B cell (primary cell): Measurements from ENCODE around the gene UCHL1. TPM values are rescaled to one million over a fixed set of nuclear protein-coding genes. Genes with fewer than 3 reads are reported as not detected.

ENCODE experiments used
- ATAC-seq: fragments of 200-7000 bp; cut with Tn5 transposase; one replicate; pipeline ENCODE4 v1.10.0; 2021; ENCODE audit warnings: low read depth, mild to moderate bottlenecking, moderate number of reproducible peaks, moderate library complexity
- CTCF ChIA-PET: fragments of 350-600 bp; sonication (Branson Sonifier 250); formaldehyde crosslinking; loops from one replicate; lab custom pipeline; 2021; ENCODE audit warnings: antibody characterized with exemption, inconsistent platforms; lab: Charles Lee
- POLR2A ChIA-PET: fragments of 350-600 bp; sonication (Branson Sonifier 250); formaldehyde crosslinking; loops from one replicate; lab custom pipeline; 2021; ENCODE audit warnings: antibody characterized with exemption; lab: Charles Lee
- DNase-seq: peaks from one replicate; pipeline ENCODE4 v3.0.0; 2013
- H2AFZ ChIP-seq: 2 replicates; pipeline ENCODE4 v1.6.1; 2012; ENCODE audit warnings: mild to moderate bottlenecking, low read depth, low read length; ENCODE audit not compliant: insufficient read depth, poor library complexity, severe bottlenecking
- H3K27ac ChIP-seq, 2 donors: 1 replicate in 1 of 2; 2 replicates in 1 of 2; pipeline ENCODE4 v1.5.1; 2012 to 2013; ENCODE audit warnings: low read length in 2 of 2, mild to moderate bottlenecking in 2 of 2, moderate library complexity in 1 of 2
- H3K27me3 ChIP-seq, 4 experiments: fragments of 200-600 bp in 1 of 4; sonication (generic) in 1 of 4; replicated peaks in 1 of 4; 1 replicate in 2 of 4; 2 replicates in 2 of 4; pipeline versions ENCODE4 v1.6.1 to v1.7.0; 2013 to 2016; ENCODE audit warnings: low read length in 3 of 4, mild to moderate bottlenecking in 2 of 4, mixed read lengths in 1 of 4, moderate library complexity in 1 of 4; ENCODE audit not compliant: insufficient read depth in 4 of 4, control insufficient read depth in 3 of 4; ENCODE audit errors: control extremely low read depth in 1 of 4
- H3K36me3 ChIP-seq, 2 experiments: replicated peaks in 1 of 2; 1 replicate in 1 of 2; 2 replicates in 1 of 2; pipeline versions ENCODE4 v1.6.1 to v1.7.1; 2013; ENCODE audit warnings: low read length in 1 of 2; ENCODE audit not compliant: insufficient read depth in 2 of 2, control insufficient read depth in 1 of 2; ENCODE audit errors: control extremely low read depth in 1 of 2, extremely low read depth in 1 of 2
- H3K4me1 ChIP-seq, 2 donors: fragments of 200-600 bp in 1 of 2; sonication (generic) in 1 of 2; 1 replicate in 1 of 2; 2 replicates in 1 of 2; pipeline versions ENCODE4 v1.5.1 to v1.6.1; 2013 to 2017; ENCODE audit warnings: low read length in 2 of 2; ENCODE audit not compliant: control insufficient read depth in 2 of 2, insufficient read depth in 2 of 2
- H3K4me2 ChIP-seq: replicated peaks from 2 replicates; pipeline ENCODE3; 2012; ENCODE audit warnings: mild to moderate bottlenecking, low read depth, low read length; ENCODE audit not compliant: poor library complexity, severe bottlenecking
- H3K4me3 ChIP-seq, 5 experiments: fragments of 200-600 bp in 1 of 5; sonication (generic) in 1 of 5; 1 replicate in 3 of 5; 2 replicates in 2 of 5; pipeline versions ENCODE4 v1.5.1 to v1.7.0; 2011 to 2016; ENCODE audit warnings: low read length in 4 of 5, mild to moderate bottlenecking in 4 of 5, low read depth in 2 of 5, control low read depth in 1 of 5, moderate library complexity in 1 of 5; ENCODE audit not compliant: insufficient read depth in 1 of 5; ENCODE audit errors: control extremely low read depth in 1 of 5, extremely low read depth in 1 of 5
- H3K79me2 ChIP-seq: fragments of 200-600 bp; sonication (generic); one replicate; pipeline ENCODE4 v1.6.0; 2016; ENCODE audit warnings: low read length; ENCODE audit not compliant: control insufficient read depth, insufficient read depth
- H3K9ac ChIP-seq: fragments of 200-600 bp; sonication (generic); 2 replicates; pipeline ENCODE4 v1.6.1; 2017; ENCODE audit warnings: mild to moderate bottlenecking, low read length, moderate library complexity
- H3K9me3 ChIP-seq, 3 donors: one replicate each; pipeline versions ENCODE4 v1.6.1 to v1.7.1; 2013; ENCODE audit warnings: low read length in 2 of 3; ENCODE audit not compliant: control insufficient read depth in 2 of 3, insufficient read depth in 1 of 3; ENCODE audit errors: control extremely low read depth in 1 of 3
- H4K20me1 ChIP-seq: 2 replicates; pipeline ENCODE4 v1.6.0; 2012; ENCODE audit warnings: mild to moderate bottlenecking, low read length; ENCODE audit not compliant: insufficient read depth, control insufficient read depth, poor library complexity, severe bottlenecking
- H3K27ac Mint-ChIP-seq: one replicate; pipeline ENCODE4 v1.8.0; 2021; ENCODE audit warnings: mixed read lengths
- H3K27me3 Mint-ChIP-seq: one replicate; pipeline ENCODE4 v1.8.0; 2021; ENCODE audit warnings: mixed read lengths
- H3K4me1 Mint-ChIP-seq: one replicate; pipeline ENCODE4 v1.8.0; 2021; ENCODE audit warnings: mixed read lengths
- H3K4me3 Mint-ChIP-seq: one replicate; pipeline ENCODE4 v1.8.0; 2021; ENCODE audit warnings: mixed read lengths
- H3K9me3 Mint-ChIP-seq: one replicate; pipeline ENCODE4 v1.8.0; 2022; ENCODE audit warnings: mixed read lengths; ENCODE audit not compliant: insufficient read depth
- CTCF ChIP-seq: fragments of 200-600 bp; IDR thresholded peaks from one replicate; pipeline ENCODE4 v1.8.0; 2022; ENCODE audit warnings: antibody characterized with exemption, mild to moderate bottlenecking
- EZH2 ChIP-seq: IDR thresholded peaks from 2 replicates; pipeline ENCODE4 v1.6.1; 2012; ENCODE audit warnings: borderline replicate concordance, low read depth, mild to moderate bottlenecking, moderate library complexity, low read length; ENCODE audit not compliant: insufficient read depth, poor library complexity, severe bottlenecking
- WGBS: methylation state at CpG from one replicate; pipeline ENCODE4 v1.1.5; 2013; ENCODE audit warnings: missing lambda C conversion rate; ENCODE audit not compliant: insufficient coverage; 5-methylcytosine and 5-hydroxymethylcytosine counted together
- intact Hi-C: fragments of 100-400 bp; cut with micrococcal nuclease; formaldehyde crosslinking; loops from one replicate; pipeline ENCODE4 v1.10.0; 2022
- polyA plus RNA-seq: library from polyadenylated mRNA; depleted of rRNA; stranded (reverse); fragments of >200 nt; gene quantifications from 2 replicates; pipeline ENCODE4 v1.2.3, GENCODE V29; 2012
- total RNA-seq, 2 donors: library from RNA; stranded (reverse); fragments of 120-200 nt in 1 of 2; gene quantifications; 1 replicate in 1 of 2; 2 replicates in 1 of 2; pipeline versions ENCODE4 v1.2.3 to v1.2.4, GENCODE V29; 2013 to 2022

The UCHL1 gene
- total and polyA plus RNA-seq, 2 donors (not counting 1 experiment from before 2014, with no cell fraction given), result 0.47 to 0.84 TPM

DNA sequence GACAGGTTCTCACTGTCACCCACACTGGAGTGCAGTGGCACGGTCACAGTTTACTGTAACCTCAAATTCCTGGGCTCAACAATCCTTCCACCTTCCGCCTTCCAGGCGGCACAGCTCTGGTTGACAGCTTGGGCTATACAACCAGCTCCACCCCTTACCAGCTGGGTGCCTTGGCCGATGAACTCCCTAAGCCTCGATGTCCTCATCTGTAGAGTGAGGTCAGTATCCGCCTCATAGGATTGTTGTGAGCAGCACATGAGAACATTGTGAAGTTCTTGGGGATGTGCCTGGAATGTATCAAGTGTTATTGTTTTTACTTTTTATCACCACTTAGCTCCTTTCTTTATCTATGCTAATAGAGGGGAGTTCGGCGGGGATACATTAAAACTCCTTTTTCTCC is 23.3 kb downstream of the UCHL1 start:
- TF ChIP-seq CTCF (no peak), EZH2 (no peak)
- no peak overlapping the region for H3K4me2 ChIP-seq
- Mint-ChIP-seq H3K9me3 (no peaks in the 10 kb centered on the region), H3K27me3 (peaks cover 6% of the 10 kb centered on the region), H3K4me1 (no peaks in the 10 kb centered on the region), H3K27ac (no peak overlapping the region), H3K4me3 (no peak overlapping the region)
- H2AFZ ChIP-seq, result no peak overlapping the region
- peaks cover 0 to 2% (median 0%) of the 10 kb centered on the region in 4 experiments for H3K27me3 ChIP-seq
- ATAC-seq (no peak), DNase-seq (no peak)
- no peaks in the 10 kb centered on the region for H3K79me2 ChIP-seq
- H3K9ac ChIP-seq, result no peak overlapping the region
- no peaks in the 10 kb centered on the region for H3K9me3 ChIP-seq
- no peaks in the 10 kb centered on the region for H4K20me1 ChIP-seq
- ChIA-PET CTCF (interaction anchor here (1.3 to 8.0 kb wide), 6 partner anchors 12 to 631 kb away, joined by 3 to 111 read pairs (median 8); no protein-coding TSS in a partner anchor), POLR2A (no interaction called here)
- no peaks in the 10 kb centered on the region for H3K4me1 ChIP-seq
- 96% methylated on average over 5 of the region's 8 CpGs for WGBS
- no peak overlapping the region for H3K27ac ChIP-seq
- no peaks in the 10 kb centered on the region for H3K36me3 ChIP-seq
- intact Hi-C loops, result no loop called here
- H3K4me3 ChIP-seq, result no peak overlapping the region

GRCh38 chr4:41281038-41281634 is 24.4 kb downstream of the UCHL1 start:
- Histone ChIP-seq H4K20me1 (no peaks in the 10 kb centered on the region), H3K4me2 (no peak overlapping the region), H3K36me3 (no peaks in the 10 kb centered on the region), H3K79me2 (no peaks in the 10 kb centered on the region), H3K9ac (no peak overlapping the region), H2AFZ (no peak overlapping the region), H3K4me1 (no peaks in the 10 kb centered on the region), H3K27ac (no peak overlapping the region), H3K27me3 (peaks cover 0 to 2% (median 0%) of the 10 kb centered on the region in 4 experiments), H3K4me3 (no peak overlapping the region), H3K9me3 (no peaks in the 10 kb centered on the region)
- H3K4me1 Mint-ChIP-seq, result no peaks in the 10 kb centered on the region
- no peak overlapping the region for H3K27ac Mint-ChIP-seq
- CTCF ChIA-PET, result interaction anchor here (0.8 to 8.0 kb wide), 13 partner anchors 16 to 605 kb away, joined by 3 to 111 read pairs (median 4); no protein-coding TSS in a partner anchor
- TF ChIP-seq EZH2 (no peak), CTCF (peak; percentile 96)
- POLR2A ChIA-PET, result no interaction called here
- no peak overlapping the region for H3K4me3 Mint-ChIP-seq
- peak; percentile 71 for DNase-seq
- intact Hi-C loops, result loop anchor here (1.0 kb wide), 3 partner anchors 380 to 607 kb away; no protein-coding TSS in a partner anchor
- peak; percentile 71 for ATAC-seq
- no CpG with 5 or more reads among the region's 7 CpGs for WGBS
- no peaks in the 10 kb centered on the region for H3K9me3 Mint-ChIP-seq
- H3K27me3 Mint-ChIP-seq, result peaks cover 7% of the 10 kb centered on the region
